ENCODE results near the gene PPP2CA. TPM values are rescaled to one million over a fixed set of nuclear protein-coding genes. Genes with fewer than 3 reads are reported as not detected.

Gene PPP2CA
- total and polyA plus RNA-seq, 9 of the 15 experiments (the other 6 are each of a cell fraction or from before 2014, with no cell fraction given), result 23.0 to 257 (median 109) TPM

DNA sequence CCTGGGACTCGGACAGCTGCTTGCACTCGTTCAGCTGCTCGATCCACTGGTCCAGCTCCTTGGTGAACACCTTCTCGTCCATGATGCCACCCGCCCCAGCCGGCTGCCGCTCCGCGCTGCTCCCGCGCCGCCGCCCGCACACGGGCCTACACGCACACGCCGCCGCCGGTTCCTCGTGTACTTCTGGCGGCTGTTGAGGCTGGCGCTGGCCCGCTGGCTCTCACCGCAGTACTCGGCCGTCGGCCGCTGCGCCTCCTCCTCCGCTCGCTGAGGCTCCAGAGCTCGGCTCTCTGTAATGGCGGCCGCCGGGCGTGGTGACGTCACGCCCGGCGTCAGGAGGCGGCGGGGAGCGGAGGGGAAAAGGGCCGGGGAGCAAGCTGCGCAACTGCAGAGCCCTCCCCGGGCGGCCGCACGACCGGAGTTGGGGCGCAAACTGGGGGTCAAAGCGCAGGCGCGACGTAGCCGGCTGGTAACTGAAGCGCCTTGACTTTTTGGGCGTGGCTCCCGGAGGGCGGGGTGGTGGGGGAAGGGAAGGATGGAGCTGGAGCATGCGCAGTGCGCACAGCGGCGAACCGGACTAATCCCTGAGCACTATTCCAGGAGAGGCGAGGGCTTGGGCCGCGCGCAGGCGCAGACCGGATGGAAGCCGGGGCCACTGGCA, at the start of gene PPP2CA (continued):
- TF ChIP-seq, protein P1, sequence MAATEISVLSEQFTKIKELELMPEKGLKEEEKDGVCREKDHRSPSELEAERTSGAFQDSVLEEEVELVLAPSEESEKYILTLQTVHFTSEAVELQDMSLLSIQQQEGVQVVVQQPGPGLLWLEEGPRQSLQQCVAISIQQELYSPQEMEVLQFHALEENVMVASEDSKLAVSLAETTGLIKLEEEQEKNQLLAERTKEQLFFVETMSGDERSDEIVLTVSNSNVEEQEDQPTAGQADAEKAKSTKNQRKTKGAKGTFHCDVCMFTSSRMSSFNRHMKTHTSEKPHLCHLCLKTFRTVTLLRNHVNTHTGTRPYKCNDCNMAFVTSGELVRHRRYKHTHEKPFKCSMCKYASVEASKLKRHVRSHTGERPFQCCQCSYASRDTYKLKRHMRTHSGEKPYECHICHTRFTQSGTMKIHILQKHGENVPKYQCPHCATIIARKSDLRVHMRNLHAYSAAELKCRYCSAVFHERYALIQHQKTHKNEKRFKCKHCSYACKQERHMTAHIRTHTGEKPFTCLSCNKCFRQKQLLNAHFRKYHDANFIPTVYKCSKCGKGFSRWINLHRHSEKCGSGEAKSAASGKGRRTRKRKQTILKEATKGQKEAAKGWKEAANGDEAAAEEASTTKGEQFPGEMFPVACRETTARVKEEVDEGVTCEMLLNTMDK (IDR thresholded peaks at IDR 0.05; ENCODE audit: borderline replicate concordance, insufficient read depth, low read depth, low read length, poor library complexity, severe bottlenecking), result no peak
- TF ChIP-seq NR2C1 (IDR thresholded peaks at IDR 0.05) (0 out of 2 replicates have a peak, but pooled peaks have one; percentile 38), NR2C1 (tag; IDR thresholded peaks at IDR 0.05) (peak; percentile 50; the same call in 1 of the 2 replicates), SAP30 (IDR thresholded peaks at IDR 0.05; ENCODE audit: borderline replicate concordance, insufficient read depth, low read depth, low read length, poor library complexity, severe bottlenecking) (peak; percentile 8), NEUROD1 (IDR thresholded peaks at IDR 0.05; ENCODE audit: borderline replicate concordance, low read depth, low read length, partially characterized antibody) (peak; percentile 40), KDM5B (IDR thresholded peaks at IDR 0.05; ENCODE audit: insufficient replicate concordance, low read depth, low read length) (peak; percentile 55), ZEB2 (IDR thresholded peaks at IDR 0.05) (no peak), ATF1 (CRISPR knock-in tag; IDR thresholded peaks at IDR 0.05) (peak; percentile 72), ATF1 (tag; IDR thresholded peaks at IDR 0.05) (peak; percentile 99), SPI1 (IDR thresholded peaks at IDR 0.05; ENCODE audit: borderline replicate concordance, low read depth, low read length) (no peak), DACH1 (IDR thresholded peaks at IDR 0.05; ENCODE audit: partially characterized antibody) (no peak), MXI1 (IDR thresholded peaks at IDR 0.05; ENCODE audit: low read depth, low read length) (no peak), DIDO1 (tag; IDR thresholded peaks at IDR 0.05; ENCODE audit: low read depth) (0 out of 2 replicates have a peak, but pooled peaks have one; percentile 25), CCAR2 (IDR thresholded peaks at IDR 0.05; ENCODE audit: low read depth, low read length) (no peak), ZNF583 (CRISPR knock-in tag; IDR thresholded peaks at IDR 0.05) (0 out of 2 replicates have a peak, but pooled peaks have one; percentile 69), MBD2 (IDR thresholded peaks at IDR 0.05; ENCODE audit: borderline replicate concordance, low read depth) (peak; percentile 28; the same call in 1 of the 2 replicates)
- TF ChIP-seq, protein P2, sequence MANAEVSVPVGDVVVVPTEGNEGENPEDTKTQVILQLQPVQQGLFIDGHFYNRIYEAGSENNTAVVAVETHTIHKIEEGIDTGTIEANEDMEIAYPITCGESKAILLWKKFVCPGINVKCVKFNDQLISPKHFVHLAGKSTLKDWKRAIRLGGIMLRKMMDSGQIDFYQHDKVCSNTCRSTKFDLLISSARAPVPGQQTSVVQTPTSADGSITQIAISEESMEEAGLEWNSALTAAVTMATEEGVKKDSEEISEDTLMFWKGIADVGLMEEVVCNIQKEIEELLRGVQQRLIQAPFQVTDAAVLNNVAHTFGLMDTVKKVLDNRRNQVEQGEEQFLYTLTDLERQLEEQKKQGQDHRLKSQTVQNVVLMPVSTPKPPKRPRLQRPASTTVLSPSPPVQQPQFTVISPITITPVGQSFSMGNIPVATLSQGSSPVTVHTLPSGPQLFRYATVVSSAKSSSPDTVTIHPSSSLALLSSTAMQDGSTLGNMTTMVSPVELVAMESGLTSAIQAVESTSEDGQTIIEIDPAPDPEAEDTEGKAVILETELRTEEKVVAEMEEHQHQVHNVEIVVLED (CRISPR knock-in tag; IDR thresholded peaks at IDR 0.05), result peak; percentile 95
- TF ChIP-seq, protein P3, sequence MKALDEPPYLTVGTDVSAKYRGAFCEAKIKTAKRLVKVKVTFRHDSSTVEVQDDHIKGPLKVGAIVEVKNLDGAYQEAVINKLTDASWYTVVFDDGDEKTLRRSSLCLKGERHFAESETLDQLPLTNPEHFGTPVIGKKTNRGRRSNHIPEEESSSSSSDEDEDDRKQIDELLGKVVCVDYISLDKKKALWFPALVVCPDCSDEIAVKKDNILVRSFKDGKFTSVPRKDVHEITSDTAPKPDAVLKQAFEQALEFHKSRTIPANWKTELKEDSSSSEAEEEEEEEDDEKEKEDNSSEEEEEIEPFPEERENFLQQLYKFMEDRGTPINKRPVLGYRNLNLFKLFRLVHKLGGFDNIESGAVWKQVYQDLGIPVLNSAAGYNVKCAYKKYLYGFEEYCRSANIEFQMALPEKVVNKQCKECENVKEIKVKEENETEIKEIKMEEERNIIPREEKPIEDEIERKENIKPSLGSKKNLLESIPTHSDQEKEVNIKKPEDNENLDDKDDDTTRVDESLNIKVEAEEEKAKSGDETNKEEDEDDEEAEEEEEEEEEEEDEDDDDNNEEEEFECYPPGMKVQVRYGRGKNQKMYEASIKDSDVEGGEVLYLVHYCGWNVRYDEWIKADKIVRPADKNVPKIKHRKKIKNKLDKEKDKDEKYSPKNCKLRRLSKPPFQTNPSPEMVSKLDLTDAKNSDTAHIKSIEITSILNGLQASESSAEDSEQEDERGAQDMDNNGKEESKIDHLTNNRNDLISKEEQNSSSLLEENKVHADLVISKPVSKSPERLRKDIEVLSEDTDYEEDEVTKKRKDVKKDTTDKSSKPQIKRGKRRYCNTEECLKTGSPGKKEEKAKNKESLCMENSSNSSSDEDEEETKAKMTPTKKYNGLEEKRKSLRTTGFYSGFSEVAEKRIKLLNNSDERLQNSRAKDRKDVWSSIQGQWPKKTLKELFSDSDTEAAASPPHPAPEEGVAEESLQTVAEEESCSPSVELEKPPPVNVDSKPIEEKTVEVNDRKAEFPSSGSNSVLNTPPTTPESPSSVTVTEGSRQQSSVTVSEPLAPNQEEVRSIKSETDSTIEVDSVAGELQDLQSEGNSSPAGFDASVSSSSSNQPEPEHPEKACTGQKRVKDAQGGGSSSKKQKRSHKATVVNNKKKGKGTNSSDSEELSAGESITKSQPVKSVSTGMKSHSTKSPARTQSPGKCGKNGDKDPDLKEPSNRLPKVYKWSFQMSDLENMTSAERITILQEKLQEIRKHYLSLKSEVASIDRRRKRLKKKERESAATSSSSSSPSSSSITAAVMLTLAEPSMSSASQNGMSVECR (CRISPR knock-in tag; IDR thresholded peaks at IDR 0.05), result 0 out of 2 replicates have a peak, but pooled peaks have one; percentile 16
- TF ChIP-seq, protein P4, sequence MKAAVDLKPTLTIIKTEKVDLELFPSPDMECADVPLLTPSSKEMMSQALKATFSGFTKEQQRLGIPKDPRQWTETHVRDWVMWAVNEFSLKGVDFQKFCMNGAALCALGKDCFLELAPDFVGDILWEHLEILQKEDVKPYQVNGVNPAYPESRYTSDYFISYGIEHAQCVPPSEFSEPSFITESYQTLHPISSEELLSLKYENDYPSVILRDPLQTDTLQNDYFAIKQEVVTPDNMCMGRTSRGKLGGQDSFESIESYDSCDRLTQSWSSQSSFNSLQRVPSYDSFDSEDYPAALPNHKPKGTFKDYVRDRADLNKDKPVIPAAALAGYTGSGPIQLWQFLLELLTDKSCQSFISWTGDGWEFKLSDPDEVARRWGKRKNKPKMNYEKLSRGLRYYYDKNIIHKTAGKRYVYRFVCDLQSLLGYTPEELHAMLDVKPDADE (conservative IDR thresholded peaks at IDR 0.05; ENCODE audit: control insufficient read depth, low read depth, low read length), result no peak

All from K562 (cell line).